Stomach (tissue), 4 donors: ENCODE data around the gene NR2F1-AS1.

Source experiments
- EP300 ChIP-seq: sonication (generic); formaldehyde crosslinking; IDR thresholded peaks from one replicate; pipeline ENCODE4 v1.6.1; 2017; ENCODE audit warnings: antibody characterized with exemption
- POLR2A ChIP-seq, 4 donors: fragments of 450-650 bp; IDR thresholded peaks; one replicate each; pipeline ENCODE4 v1.6.1; 2016; ENCODE audit warnings: antibody characterized with exemption in 4 of 4, control low read depth in 2 of 4, mild to moderate bottlenecking in 1 of 4, moderate library complexity in 1 of 4
- POLR2AphosphoS5 ChIP-seq, 3 donors: sonication (generic); formaldehyde crosslinking; IDR thresholded peaks; one replicate each; pipeline ENCODE4 v1.6.1; 2016; ENCODE audit warnings: antibody characterized with exemption in 3 of 3
- TF ChIP-seq, protein P1 (sequence below), 7 experiments: fragments of 450-650 bp in 4 of 7; fragments of 200-600 bp in 3 of 7; sonication (generic) in 3 of 7; IDR thresholded peaks; one replicate each; pipeline ENCODE4 v1.5.1; 2016 to 2019; ENCODE audit warnings: antibody characterized with exemption in 7 of 7, control low read depth in 2 of 7, mild to moderate bottlenecking in 1 of 7

- TF ChIP-seq POLR2AphosphoS5 (IDR thresholded peaks at IDR 0.05) (no peak), POLR2A (IDR thresholded peaks at IDR 0.05) (no peak), EP300 (no peak)
- TF ChIP-seq, protein P1, sequence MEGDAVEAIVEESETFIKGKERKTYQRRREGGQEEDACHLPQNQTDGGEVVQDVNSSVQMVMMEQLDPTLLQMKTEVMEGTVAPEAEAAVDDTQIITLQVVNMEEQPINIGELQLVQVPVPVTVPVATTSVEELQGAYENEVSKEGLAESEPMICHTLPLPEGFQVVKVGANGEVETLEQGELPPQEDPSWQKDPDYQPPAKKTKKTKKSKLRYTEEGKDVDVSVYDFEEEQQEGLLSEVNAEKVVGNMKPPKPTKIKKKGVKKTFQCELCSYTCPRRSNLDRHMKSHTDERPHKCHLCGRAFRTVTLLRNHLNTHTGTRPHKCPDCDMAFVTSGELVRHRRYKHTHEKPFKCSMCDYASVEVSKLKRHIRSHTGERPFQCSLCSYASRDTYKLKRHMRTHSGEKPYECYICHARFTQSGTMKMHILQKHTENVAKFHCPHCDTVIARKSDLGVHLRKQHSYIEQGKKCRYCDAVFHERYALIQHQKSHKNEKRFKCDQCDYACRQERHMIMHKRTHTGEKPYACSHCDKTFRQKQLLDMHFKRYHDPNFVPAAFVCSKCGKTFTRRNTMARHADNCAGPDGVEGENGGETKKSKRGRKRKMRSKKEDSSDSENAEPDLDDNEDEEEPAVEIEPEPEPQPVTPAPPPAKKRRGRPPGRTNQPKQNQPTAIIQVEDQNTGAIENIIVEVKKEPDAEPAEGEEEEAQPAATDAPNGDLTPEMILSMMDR (IDR thresholded peaks at IDR 0.05) = no peak
Measured at GRCh38 chr5:93589829-93590215, 8.8 kb upstream of the NR2F1-AS1 start.
